ENCODE results near the gene CD9.
"Not testable (repeated sequence)": the region's sequence is repeated elsewhere in the genome, so short reads cannot be mapped to it uniquely, and the experiment has no call there.

Gene CD9

GRCh38 chr12:6200256-6201212, at the start of gene CD9:
Gene CD9, plus strand, starts transcription at chr12:6200400. Its CDS starts 100 bp downstream, at chr12:6200500.
- no peak for DNase-seq (ENCODE audit: low spot score)

GRCh38 chr12:6154730-6155459, 45.3 kb upstream of the CD9 start:
- no peak for DNase-seq (ENCODE audit: low spot score)

GRCh38 chr12:6157482-6157881, 42.7 kb upstream of the CD9 start:
- DNase-seq (ENCODE audit: low spot score): no peak

- no peak for DNase-seq (ENCODE audit: low spot score)
Observed at GRCh38 chr12:6158255-6158654, 41.9 kb upstream of the CD9 start.

GRCh38 chr12:6158749-6159148, 41.5 kb upstream of the CD9 start:
- DNase-seq (ENCODE audit: low spot score): no peak

- not testable (repeated sequence) for DNase-seq (ENCODE audit: low spot score)
Observed at GRCh38 chr12:6159166-6160011, 40.8 kb upstream of the CD9 start.

- DNase-seq (ENCODE audit: low spot score): not testable (repeated sequence)
Observed at GRCh38 chr12:6160049-6160649, 40.1 kb upstream of the CD9 start.

- no peak for DNase-seq (ENCODE audit: low spot score)
Observed at GRCh38 chr12:6161124-6161882, 38.9 kb upstream of the CD9 start.

- no peak for DNase-seq (ENCODE audit: low spot score)
Observed at GRCh38 chr12:6163416-6164060, 36.7 kb upstream of the CD9 start.

GRCh38 chr12:6165395-6165794, 34.8 kb upstream of the CD9 start:
- DNase-seq (ENCODE audit: low spot score): no peak

GRCh38 chr12:6166808-6167207, 33.4 kb upstream of the CD9 start:
- DNase-seq (ENCODE audit: low spot score): no peak

GRCh38 chr12:6167327-6168280, 32.6 kb upstream of the CD9 start:
- peak; percentile 49 for DNase-seq (ENCODE audit: low spot score)

- DNase-seq (ENCODE audit: low spot score): no peak
Observed at GRCh38 chr12:6171409-6172015, 28.7 kb upstream of the CD9 start.

- no peak for DNase-seq (ENCODE audit: low spot score)
Observed at GRCh38 chr12:6172086-6172485, 28.1 kb upstream of the CD9 start.

- DNase-seq (ENCODE audit: low spot score): no peak
Observed at GRCh38 chr12:6172862-6173261, 27.3 kb upstream of the CD9 start.

GRCh38 chr12:6177642-6178358, 22.4 kb upstream of the CD9 start:
- no peak for DNase-seq (ENCODE audit: low spot score)

GRCh38 chr12:6178981-6179761, 21.0 kb upstream of the CD9 start:
- DNase-seq (ENCODE audit: low spot score): no peak
